IPS-NIHi7 (cell line): ENCODE data around the gene MYO5C.
"Not testable (repeated sequence)": the region's sequence is repeated elsewhere in the genome, so short reads cannot be mapped to it uniquely, and the experiment has no call there.

Experiments used
- DNase-seq: peaks from one replicate; pipeline ENCODE4 v3.0.0; 2012; ENCODE audit warnings: mixed read lengths; ENCODE audit errors: extremely low spot score

The MYO5C gene

DNA sequence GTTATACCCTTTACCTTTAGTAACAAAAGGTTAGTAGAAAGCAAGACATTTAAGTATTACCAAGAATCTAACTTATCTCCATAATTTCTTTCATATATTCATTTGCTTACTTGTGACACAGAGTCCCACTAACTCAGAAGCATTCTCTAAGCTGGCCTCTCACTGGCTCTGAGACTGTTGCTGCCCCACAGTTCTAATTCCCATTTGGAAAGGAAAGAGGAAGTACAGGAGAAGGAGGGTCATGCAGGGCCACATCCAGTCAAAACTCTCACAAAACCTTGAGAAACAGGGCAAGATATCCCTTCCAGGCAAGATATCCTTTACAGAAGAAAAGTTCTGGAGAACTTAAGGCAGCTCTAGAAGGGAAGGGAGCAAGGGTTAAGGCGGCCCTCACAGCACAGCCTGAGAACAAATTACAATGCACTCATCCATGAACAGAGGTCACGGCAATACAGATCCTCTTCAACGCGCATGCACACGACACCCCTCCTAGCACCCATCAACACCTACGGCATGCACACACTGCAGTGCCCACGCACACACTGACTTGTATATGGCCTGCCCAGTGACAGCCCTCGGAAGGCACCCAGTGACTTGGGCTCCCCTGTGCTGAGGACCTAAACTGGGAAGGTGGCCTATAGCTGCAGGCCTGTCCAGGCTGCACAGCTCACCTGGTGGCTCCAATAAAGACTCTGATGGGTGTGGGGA, 13.0 kb upstream of the MYO5C start:
- no peak for DNase-seq

GRCh38 chr15:52307847-52308246, 12.2 kb upstream of the MYO5C start:
- DNase-seq, result no peak

DNA sequence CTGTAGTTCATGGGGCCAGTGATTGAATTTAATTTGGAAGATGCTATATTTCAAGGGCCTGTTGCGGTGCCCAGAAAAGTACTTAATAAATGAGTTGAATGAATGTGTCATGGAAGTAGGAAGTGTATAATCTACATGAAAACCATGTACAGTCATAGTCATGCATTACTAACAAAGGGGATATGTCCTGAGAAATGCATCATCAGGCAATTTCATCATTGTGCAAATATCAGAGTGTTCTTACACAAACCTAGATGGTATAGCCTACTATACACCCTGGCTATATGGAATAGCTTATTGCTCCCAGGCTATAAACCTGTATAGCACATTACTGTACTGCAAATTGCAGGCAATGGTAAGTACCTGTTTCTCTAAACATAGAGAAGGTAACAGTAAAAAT, 10.7 kb upstream of the MYO5C start:
- DNase-seq, result no peak

- no peak for DNase-seq
Observed at GRCh38 chr15:52303093-52303772, 7.6 kb upstream of the MYO5C start.

- no peak for DNase-seq
Observed at GRCh38 chr15:52301265-52301847, 5.8 kb upstream of the MYO5C start.

DNA sequence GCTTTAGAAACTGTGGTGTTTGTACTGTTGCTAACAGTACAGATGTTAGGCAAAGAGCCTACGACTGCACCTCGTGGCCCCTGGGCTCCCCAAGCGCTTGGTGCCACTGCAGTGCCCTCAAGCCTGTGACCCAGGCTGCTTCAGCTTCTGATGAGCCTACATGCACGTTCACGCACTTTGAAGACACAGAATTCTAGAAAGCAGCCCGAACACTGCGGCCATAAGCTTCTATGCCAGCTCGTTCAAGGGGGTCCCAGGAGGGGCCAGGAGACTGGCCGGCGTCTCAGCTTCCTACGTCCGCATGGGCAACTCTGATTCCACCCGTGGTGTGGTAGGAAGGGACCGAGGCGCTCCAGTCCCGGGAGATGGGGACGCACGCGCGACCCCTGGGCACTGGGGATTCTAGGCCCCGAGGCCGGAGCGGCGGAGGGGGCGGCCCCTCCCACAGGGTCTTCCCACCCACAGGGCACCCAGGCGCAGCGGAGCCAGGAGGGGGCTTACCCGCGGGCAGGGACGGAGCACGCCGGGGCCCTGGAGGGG, 653 bp downstream of the MYO5C start:
- DNase-seq, result peak; percentile 35

DNA sequence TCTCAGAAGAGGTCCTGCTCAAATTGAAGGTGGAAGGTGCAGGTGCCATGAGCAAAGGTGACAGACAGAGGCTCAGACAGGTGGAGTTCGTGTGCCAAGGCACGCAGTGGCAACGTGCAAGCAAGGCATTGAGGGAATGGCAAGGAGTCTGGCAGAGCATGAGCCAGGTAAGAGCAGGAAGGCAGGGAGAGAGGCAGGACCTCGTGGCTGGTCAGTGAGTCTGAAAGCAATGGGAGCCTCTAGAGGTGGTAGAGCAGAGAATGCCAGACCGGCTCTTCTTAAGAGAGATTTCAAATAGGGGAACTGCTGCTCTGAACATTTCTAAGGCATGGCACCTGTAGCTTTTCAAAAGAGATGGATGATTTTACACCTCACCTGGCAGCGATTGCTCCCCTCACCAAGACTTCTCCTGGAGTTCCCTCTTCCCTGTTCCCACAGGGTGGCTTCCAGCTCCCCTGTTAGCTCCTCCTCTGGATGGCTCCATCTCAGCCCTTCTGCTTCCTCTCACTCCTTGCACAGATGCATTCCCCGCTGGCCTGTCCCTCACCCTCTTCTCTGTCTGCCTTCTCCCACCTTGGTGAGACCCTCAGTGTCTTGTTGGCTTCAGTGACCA, 2.7 kb downstream of the MYO5C start:
- no peak for DNase-seq

- no peak for DNase-seq
Observed at GRCh38 chr15:52291204-52291603, 4.4 kb downstream of the MYO5C start.

DNA sequence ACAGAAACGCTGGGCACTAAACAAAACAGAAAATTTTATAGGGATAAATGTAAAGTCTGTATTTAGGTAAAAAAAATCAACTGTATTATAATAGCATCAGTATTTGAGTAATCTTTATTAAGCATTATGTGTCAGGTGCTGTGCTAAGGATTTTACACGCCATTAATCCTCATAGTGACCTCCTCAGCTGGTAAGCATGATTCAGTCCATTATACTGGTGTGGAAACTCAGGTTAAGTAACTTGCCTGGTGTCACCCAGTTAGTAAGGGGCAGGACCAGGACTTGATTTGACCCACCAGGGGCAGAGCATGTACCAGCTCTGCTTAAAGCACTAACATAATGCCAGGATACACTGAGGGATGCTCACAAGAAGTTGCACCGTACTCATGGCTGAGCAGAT, 4.8 kb downstream of the MYO5C start:
- DNase-seq, result no peak

GRCh38 chr15:52290329-52290728, 5.3 kb downstream of the MYO5C start:
- no peak for DNase-seq

DNA sequence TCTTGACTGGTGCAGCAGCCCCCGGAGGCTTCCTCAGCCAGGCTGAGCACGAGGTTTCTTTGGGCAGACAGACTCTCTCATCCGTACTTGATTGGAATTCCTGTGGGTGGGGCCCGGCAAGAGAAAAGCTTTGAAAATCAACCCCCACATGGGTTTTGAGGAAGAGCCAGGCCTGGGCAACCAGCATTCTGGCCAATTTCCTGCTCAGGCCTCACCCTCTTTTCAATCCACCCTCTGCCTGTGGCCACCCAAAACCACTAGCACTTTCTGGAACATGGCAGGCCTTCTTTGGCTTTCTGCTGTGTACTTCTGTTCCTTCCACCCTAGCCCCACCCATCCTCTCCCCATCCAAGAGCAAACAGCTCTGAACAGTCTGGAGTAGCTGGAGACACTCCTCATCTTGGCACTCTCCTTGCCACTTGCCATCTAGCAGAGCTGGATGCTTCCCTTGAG, 5.9 kb downstream of the MYO5C start:
- no peak for DNase-seq

- DNase-seq, result no peak
Observed at GRCh38 chr15:52288986-52289385, 6.6 kb downstream of the MYO5C start.

DNA sequence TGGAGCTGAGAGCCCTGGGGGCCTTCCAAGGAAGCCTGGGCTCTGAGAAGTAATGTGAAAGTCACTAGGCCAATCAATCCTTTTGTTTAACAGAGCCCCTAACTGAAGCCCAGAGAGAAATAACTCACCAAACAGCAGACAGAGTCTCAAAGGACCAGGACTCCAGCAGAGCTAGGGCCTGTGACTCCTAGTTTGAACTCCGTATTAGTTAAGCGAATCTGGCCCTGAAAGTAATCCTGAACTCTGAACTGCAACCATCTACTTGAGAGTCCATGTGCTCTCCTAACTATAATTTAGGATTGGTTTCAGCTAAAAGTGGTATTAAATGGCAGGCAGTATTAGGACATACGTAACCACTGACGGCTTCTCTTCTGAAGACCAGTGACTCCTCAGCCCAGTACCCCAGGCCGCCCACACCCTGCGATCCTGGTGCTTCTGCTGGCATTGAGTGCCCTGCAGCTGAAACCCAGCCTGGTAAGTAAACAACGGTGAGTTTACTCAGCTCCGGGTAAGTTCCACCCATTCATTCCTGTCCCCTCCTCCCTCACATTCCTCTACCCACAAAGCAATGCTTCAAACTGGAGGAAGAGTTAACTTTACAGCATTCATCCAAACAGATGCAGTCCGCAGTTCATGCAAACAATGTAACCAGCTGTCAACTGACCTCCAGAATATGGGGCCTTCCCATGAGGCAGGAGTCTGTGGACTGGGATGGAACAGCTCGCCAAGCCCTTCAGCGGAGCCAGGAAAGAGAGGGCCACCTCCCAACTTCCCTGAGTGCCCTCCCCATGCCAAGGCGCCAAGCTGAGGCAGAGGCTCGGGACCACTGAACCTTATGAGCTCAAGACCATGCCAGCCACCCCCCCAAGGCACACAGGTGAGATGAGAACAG, 7.3 kb downstream of the MYO5C start:
- peak; percentile 34 for DNase-seq

DNA sequence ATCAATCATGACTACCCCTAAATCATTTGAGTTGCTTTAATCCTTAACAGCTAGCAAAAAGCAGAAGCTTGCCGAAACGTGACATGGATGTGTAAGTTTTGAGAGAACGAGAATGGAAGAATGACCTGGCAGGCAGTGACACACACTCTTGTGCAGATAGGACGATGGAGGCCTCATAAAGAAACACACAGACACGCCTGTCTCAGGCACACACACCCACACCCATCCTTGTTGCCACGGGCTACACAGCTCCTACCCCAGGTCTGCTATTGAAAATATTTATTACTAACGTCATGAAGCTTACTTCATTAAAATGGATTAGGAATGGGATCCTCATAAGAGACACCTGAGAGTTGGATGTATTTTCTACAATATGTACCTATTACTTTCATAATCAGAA, 8.5 kb downstream of the MYO5C start:
- no peak for DNase-seq

DNA sequence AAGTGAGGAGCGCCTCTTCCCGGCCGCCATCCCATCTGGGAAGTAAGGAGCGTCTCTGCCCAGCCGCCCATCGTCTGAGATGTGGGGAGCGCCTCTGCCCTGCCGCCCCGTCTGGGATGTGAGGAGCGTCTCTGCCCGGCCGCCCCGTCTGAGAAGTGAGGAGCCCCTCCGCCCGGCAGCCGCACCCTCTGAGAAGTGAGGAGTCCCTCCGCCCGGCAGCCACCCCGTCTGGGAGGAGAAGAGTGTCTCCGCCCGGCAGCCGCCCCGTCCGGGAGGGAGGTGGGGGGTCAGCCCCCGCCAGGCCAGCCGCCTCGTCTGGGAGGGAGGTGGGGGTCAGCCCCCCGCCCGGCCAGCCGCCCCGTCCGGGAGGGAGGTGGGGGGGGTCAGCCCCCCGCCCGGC, 9.7 kb downstream of the MYO5C start:
- not testable (repeated sequence) for DNase-seq

- DNase-seq, result no peak
Observed at GRCh38 chr15:52284164-52284563, 11.4 kb downstream of the MYO5C start.

DNA sequence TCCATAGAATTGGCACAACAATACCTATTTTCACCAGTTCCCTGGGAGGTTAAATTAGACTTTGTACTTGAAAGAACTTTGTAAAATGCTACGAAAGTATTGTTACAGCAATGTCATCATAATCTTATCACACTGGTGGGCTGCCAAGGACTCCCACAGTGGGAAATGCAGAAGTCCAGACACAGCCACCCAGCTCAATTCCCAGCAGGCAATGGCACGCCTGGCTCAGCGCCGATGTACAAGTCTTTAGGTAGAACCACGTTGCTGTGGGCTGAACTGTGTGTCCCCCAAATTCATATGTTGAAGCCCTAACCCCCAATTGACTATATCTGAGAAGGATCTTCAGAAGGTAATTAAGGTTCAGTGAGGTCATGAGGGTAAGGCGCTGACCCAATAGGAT, 12.3 kb downstream of the MYO5C start:
- no peak for DNase-seq

DNA sequence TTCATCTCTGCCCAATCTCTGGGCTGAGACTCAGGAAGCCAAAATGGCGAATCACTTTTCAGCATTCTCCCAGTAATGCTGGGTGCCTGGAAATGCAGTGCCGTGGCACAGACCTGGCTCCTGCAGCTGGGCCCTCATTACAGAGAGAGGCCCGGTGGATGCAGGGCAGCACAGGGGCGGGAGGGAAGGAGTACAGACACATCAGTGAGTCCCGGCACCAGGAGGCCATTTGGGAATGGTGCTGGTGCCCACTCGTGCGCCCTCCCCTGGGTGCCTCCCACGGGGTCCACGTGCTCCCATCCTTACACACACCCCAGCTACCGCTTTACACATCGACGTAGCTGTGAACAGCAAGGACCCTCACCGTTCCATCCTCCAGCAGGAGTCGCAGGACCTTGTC, 13.2 kb downstream of the MYO5C start:
- DNase-seq, result no peak

GRCh38 chr15:52281085-52282035, 14.2 kb downstream of the MYO5C start:
- no peak for DNase-seq
